Measurements from ENCODE around the gene FAM98C. TPM values are rescaled to one million over a fixed set of nuclear protein-coding genes. Genes with fewer than 3 reads are reported as not detected.

FAM98C gene
- polyA plus RNA-seq, 1 of the 3 experiments (the other 2 are of a cell fraction), result 26.7 TPM

GRCh38 chr19:38389101-38389925, 13.6 kb upstream of the FAM98C start:
- POLR2A ChIA-PET, result interaction anchor here (1.3 to 4.1 kb wide), 4 partner anchors 12 to 29 kb away, joined by 6 to 30 read pairs (median 18); partner anchors contain the start of genes FAM98C and PSMD8
- Histone ChIP-seq H4K20me1 (ENCODE audit: insufficient read depth) (0 out of 2 replicates have a peak, but pooled peaks cover 3% of the 10 kb centered on the region), H3K4me1 (ENCODE audit: control insufficient read depth in 1 of 2, insufficient read depth in 2 of 2, low read depth in 1 of 2, low read length in 1 of 2) (peaks cover 9 to 13% of the 10 kb centered on the region in 2 experiments; a peak in 2 of 4 replicates), H3K27me3 (ENCODE audit: insufficient read depth) (no peaks in the 10 kb centered on the region), H3K79me2 (ENCODE audit: insufficient read depth) (peaks cover 32% of the 10 kb centered on the region), H3F3A (replicated peaks; ENCODE audit: insufficient read depth) (peaks cover 19% of the 10 kb centered on the region), H3K27ac (ENCODE audit: low read depth in 2 of 2, low read length in 1 of 2) (peak overlapping the region; percentile 88 to 95), H3K9me3 (no peaks in the 10 kb centered on the region), H3K4me2 (peak overlapping the region; percentile 98), H3K9ac (peak overlapping the region; percentile 95), H3K9me2 (no peaks in the 10 kb centered on the region), H3K4me3 (ENCODE audit: low read depth in 2 of 2, low read length in 1 of 2) (peak overlapping the region; percentile 84 to 99), H2AFZ (ENCODE audit: low read depth) (peak overlapping the region; percentile 70; the same call in 1 of the 2 replicates), H3K36me3 (replicated peaks in 1 of 2; ENCODE audit: control insufficient read depth in 1 of 2, insufficient read depth in 2 of 2, low read length in 1 of 2) (peaks cover 22 to 23% of the 10 kb centered on the region in 2 experiments)
- CTCF ChIA-PET, result interaction anchor here (0.9 to 4.1 kb wide), 8 partner anchors 14 to 491 kb away, joined by 3 to 34 read pairs (median 4); partner anchors contain the start of genes CATSPERG, FAM98C and PSMD8
- TF ChIP-seq YY1 (IDR thresholded peaks at IDR 0.05; ENCODE audit: low read depth), result 0 out of 2 replicates have a peak, but pooled peaks have one; percentile 24
- TF ChIP-seq FOXM1 (IDR thresholded peaks at IDR 0.05; ENCODE audit: low read depth), result no peak
- TF ChIP-seq MXI1 (IDR thresholded peaks at IDR 0.05; ENCODE audit: low read depth, low read length), result peak; percentile 38; the same call in 1 of the 2 replicates
- TF ChIP-seq, protein P1, sequence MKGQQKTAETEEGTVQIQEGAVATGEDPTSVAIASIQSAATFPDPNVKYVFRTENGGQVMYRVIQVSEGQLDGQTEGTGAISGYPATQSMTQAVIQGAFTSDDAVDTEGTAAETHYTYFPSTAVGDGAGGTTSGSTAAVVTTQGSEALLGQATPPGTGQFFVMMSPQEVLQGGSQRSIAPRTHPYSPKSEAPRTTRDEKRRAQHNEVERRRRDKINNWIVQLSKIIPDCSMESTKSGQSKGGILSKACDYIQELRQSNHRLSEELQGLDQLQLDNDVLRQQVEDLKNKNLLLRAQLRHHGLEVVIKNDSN (IDR thresholded peaks at IDR 0.05; ENCODE audit: borderline replicate concordance, low read depth), result peak; percentile 90
- TF ChIP-seq SMC3 (IDR thresholded peaks at IDR 0.05; ENCODE audit: low read depth, low read length), result no peak
- TF ChIP-seq NRF1 (IDR thresholded peaks at IDR 0.05; ENCODE audit: low read depth, low read length), result no peak
- TF ChIP-seq ZBTB33 (IDR thresholded peaks at IDR 0.05; ENCODE audit: borderline replicate concordance, low read depth), result no peak
- peak; percentile 33; the same call in 1 of the 2 replicates for TF ChIP-seq FOSL2 (IDR thresholded peaks at IDR 0.05; ENCODE audit: borderline replicate concordance, low read depth)
- TF ChIP-seq POLR2AphosphoS5 (IDR thresholded peaks at IDR 0.05; ENCODE audit: low read depth, low read length), result peak; percentile 85; the same call in 1 of the 2 replicates
- TF ChIP-seq, protein P2, sequence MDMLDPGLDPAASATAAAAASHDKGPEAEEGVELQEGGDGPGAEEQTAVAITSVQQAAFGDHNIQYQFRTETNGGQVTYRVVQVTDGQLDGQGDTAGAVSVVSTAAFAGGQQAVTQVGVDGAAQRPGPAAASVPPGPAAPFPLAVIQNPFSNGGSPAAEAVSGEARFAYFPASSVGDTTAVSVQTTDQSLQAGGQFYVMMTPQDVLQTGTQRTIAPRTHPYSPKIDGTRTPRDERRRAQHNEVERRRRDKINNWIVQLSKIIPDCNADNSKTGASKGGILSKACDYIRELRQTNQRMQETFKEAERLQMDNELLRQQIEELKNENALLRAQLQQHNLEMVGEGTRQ (IDR thresholded peaks at IDR 0.05; ENCODE audit: borderline replicate concordance, low read depth, low read length), result no peak; the same call in 1 of the 2 replicates
- peak; percentile 20; the same call in 1 of the 2 replicates for TF ChIP-seq PBX3 (IDR thresholded peaks at IDR 0.05)
- TF ChIP-seq RXRA (IDR thresholded peaks at IDR 0.05; ENCODE audit: borderline replicate concordance, low read depth), result no peak
- TF ChIP-seq, protein P3, sequence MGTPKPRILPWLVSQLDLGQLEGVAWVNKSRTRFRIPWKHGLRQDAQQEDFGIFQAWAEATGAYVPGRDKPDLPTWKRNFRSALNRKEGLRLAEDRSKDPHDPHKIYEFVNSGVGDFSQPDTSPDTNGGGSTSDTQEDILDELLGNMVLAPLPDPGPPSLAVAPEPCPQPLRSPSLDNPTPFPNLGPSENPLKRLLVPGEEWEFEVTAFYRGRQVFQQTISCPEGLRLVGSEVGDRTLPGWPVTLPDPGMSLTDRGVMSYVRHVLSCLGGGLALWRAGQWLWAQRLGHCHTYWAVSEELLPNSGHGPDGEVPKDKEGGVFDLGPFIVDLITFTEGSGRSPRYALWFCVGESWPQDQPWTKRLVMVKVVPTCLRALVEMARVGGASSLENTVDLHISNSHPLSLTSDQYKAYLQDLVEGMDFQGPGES (IDR thresholded peaks at IDR 0.05; ENCODE audit: low read depth, low read length), result no peak
- no peak for TF ChIP-seq RFX5 (IDR thresholded peaks at IDR 0.05; ENCODE audit: low read length)
- TF ChIP-seq SIN3A (IDR thresholded peaks at IDR 0.05; ENCODE audit: borderline replicate concordance, low read depth, low read length), result 0 out of 2 replicates have a peak, but pooled peaks have one; percentile 11
- peak; percentile 80 for DNase-seq
- 12% methylated on average over 23 of the region's 28 CpGs for WGBS (ENCODE audit: low lambda C conversion rate)
